MM.1S (cell line): ENCODE measurements around the gene GPR183.
A peak's percentile ranks its signal among the peaks of the same experiment; 100 is the strongest.

ENCODE experiments used
- DNase-seq: peaks from one replicate; pipeline ENCODE4 v3.0.0-alpha.2; 2015
- H2AFZ ChIP-seq: fragments of 300-600 bp; sonication (generic); 2 replicates; pipeline ENCODE4 v1.6.0; 2016; ENCODE audit warnings: antibody characterized with exemption, low read length
- H3F3A ChIP-seq: fragments of 300-600 bp; sonication (generic); 2 replicates; pipeline ENCODE4 v1.6.1; 2016; ENCODE audit warnings: mild to moderate bottlenecking, antibody characterized with exemption, low read length, moderate library complexity, mixed read lengths; ENCODE audit not compliant: insufficient read depth
- H3K27ac ChIP-seq: fragments of 300-600 bp; sonication (generic); 2 replicates; pipeline ENCODE4 v1.5.1; 2016; ENCODE audit warnings: mild to moderate bottlenecking, low read length
- H3K27me3 ChIP-seq: fragments of 300-600 bp; sonication (generic); replicated peaks from 2 replicates; pipeline ENCODE4 v1.6.0; 2016; ENCODE audit warnings: low read length; ENCODE audit not compliant: insufficient read depth
- H3K36me3 ChIP-seq: fragments of 300-600 bp; sonication (generic); replicated peaks from 2 replicates; pipeline ENCODE4 v1.6.1; 2016; ENCODE audit warnings: mild to moderate bottlenecking, low read length, mixed read lengths; ENCODE audit not compliant: insufficient read depth
- H3K4me1 ChIP-seq: fragments of 300-600 bp; sonication (generic); 2 replicates; pipeline ENCODE4 v1.6.1; 2016; ENCODE audit warnings: low read length, mixed read lengths
- H3K4me2 ChIP-seq: fragments of 300-600 bp; sonication (generic); 2 replicates; pipeline ENCODE4 v1.6.0; 2016; ENCODE audit warnings: low read depth, low read length
- H3K4me3 ChIP-seq: fragments of 300-600 bp; sonication (generic); 2 replicates; pipeline ENCODE4 v1.5.1; 2016; ENCODE audit warnings: low read length, mixed read lengths
- H3K79me2 ChIP-seq: fragments of 300-600 bp; sonication (generic); 2 replicates; pipeline ENCODE4 v1.6.1; 2016; ENCODE audit warnings: mixed run types, low read length, mixed read lengths
- H3K9ac ChIP-seq: fragments of 300-600 bp; sonication (generic); 2 replicates; pipeline ENCODE4 v1.6.1; 2016; ENCODE audit warnings: low read length, mixed read lengths
- H3K9me2 ChIP-seq: fragments of 300-600 bp; sonication (generic); replicated peaks from 2 replicates; pipeline ENCODE4 v1.6.1; 2016; ENCODE audit warnings: mild to moderate bottlenecking, low read length, mixed read lengths; ENCODE audit not compliant: insufficient read depth
- H3K9me3 ChIP-seq: fragments of 300-600 bp; sonication (generic); replicated peaks from 2 replicates; pipeline ENCODE4 v1.6.1; 2016; ENCODE audit warnings: mild to moderate bottlenecking, low read length, mixed read lengths; ENCODE audit not compliant: insufficient read depth
- H4K20me1 ChIP-seq: fragments of 300-600 bp; sonication (generic); 2 replicates; pipeline ENCODE4 v1.6.1; 2016; ENCODE audit warnings: mild to moderate bottlenecking, low read length, moderate library complexity, mixed read lengths; ENCODE audit not compliant: insufficient read depth
- EZH2 ChIP-seq: fragments of 300-600 bp; sonication (generic); optimal IDR thresholded peaks from 2 replicates; pipeline ENCODE3; 2017; ENCODE audit warnings: low read depth, mild to moderate bottlenecking, antibody characterized with exemption, low read length, mixed read lengths
- EZH2phosphoT487 ChIP-seq: fragments of 300-600 bp; sonication (generic); IDR thresholded peaks from 2 replicates; pipeline ENCODE4 v1.6.1; 2018; ENCODE audit warnings: antibody characterized with exemption, low read length
- TF ChIP-seq, protein P1 (sequence below): fragments of 300-600 bp; sonication (generic); IDR thresholded peaks from 2 replicates; pipeline ENCODE4 v1.5.1; 2016; ENCODE audit warnings: antibody characterized with exemption, low read length, mixed read lengths

Gene GPR183

DNA sequence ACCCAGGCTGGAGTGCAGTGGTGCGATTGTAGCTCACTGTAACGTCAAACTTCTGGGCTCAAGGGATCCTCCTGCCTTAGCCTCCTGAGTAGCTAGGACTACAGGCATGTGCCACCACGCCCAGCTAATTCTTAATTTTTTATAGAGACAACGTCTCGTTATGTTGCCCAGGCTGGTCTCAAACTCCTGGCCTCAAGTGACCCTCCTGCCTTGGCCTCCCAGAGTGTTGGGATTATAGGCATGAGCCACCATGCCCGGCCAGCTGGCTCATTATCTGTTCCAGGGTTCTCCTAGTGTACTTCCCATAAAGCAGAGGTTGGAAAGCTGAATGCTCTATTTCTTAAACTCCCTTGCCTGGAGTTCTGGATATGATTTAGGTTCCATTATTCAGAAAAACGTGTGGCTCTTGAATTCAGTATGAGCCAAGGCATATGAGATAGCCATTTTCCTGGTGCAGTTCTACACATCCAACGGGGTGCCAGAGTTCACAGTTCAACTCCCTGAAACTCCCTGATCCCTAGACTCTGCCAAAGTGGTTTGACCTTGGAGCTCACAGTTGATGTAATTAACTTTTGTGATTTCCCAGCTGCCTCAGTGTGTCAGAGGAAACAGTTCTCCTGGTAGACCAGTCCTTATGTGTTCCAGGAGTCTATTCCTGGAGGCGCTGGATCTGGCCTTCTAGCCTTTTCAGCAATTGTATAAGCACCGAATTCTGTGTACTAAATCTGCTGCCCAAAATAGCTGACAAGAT is 21.6 kb downstream of the GPR183 start:
- H3K4me3 ChIP-seq, result no peak overlapping the region
- H3K27me3 ChIP-seq, result no peaks in the 10 kb centered on the region
- no peaks in the 10 kb centered on the region for H3K9me2 ChIP-seq
- no peaks in the 10 kb centered on the region for H3K36me3 ChIP-seq
- H3K4me2 ChIP-seq, result no peak overlapping the region
- H3F3A ChIP-seq, result no peaks in the 10 kb centered on the region
- H3K79me2 ChIP-seq, result no peaks in the 10 kb centered on the region
- H3K4me1 ChIP-seq, result peaks cover 10% of the 10 kb centered on the region
- TF ChIP-seq EZH2, result no peak
- TF ChIP-seq, protein P1, sequence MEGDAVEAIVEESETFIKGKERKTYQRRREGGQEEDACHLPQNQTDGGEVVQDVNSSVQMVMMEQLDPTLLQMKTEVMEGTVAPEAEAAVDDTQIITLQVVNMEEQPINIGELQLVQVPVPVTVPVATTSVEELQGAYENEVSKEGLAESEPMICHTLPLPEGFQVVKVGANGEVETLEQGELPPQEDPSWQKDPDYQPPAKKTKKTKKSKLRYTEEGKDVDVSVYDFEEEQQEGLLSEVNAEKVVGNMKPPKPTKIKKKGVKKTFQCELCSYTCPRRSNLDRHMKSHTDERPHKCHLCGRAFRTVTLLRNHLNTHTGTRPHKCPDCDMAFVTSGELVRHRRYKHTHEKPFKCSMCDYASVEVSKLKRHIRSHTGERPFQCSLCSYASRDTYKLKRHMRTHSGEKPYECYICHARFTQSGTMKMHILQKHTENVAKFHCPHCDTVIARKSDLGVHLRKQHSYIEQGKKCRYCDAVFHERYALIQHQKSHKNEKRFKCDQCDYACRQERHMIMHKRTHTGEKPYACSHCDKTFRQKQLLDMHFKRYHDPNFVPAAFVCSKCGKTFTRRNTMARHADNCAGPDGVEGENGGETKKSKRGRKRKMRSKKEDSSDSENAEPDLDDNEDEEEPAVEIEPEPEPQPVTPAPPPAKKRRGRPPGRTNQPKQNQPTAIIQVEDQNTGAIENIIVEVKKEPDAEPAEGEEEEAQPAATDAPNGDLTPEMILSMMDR, result no peak
- no peak for TF ChIP-seq EZH2phosphoT487
- H3K27ac ChIP-seq, result no peak overlapping the region
- DNase-seq, result no peak
- H2AFZ ChIP-seq, result no peak overlapping the region
- no peaks in the 10 kb centered on the region for H3K9me3 ChIP-seq
- no peaks in the 10 kb centered on the region for H4K20me1 ChIP-seq
- H3K9ac ChIP-seq, result no peak overlapping the region

DNA sequence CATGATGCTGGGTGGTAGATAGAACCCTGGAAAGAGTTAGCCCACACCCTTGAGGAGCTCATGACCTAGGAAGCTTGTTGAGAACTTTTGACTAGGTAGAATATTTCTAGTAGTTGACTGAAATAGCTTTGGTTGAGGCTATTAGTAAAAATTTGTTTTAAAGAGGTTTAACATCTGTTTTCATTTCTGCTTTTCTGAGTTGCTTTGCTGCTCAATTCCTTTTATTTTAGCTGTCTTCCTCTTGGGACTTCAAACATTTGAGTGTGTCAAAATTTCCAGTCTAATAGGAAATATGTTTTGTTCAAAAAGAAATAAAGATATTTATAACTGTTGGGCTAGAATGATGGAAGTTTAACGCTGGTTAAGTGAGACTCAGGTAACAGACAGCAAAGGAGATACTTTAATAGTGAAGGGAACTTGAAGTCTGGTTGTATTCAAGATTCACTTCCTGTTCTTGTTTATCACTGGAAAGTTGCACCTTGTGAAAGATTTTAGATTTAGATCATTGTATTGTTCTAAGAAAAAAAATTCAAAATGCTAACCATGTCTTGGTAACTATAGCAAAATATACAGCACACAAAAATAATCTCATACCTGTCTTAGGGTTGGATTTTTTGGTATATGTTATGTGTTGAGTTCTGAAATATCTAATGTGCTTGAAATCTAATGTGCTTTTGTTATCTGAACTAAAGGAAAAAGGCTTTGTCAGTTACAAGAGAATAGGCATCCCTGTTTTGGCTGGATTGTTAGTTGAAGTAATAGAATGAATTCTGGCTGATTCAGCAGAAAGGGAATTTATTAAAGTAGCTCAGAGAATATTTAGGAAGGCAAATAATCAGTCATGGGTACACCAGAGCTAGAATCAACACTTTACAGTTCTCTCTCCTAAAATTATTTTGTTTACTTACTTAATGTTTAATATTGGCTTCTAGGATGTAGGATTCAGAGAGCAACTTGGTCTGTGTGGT is 24.7 kb downstream of the GPR183 start:
- peak overlapping the region; percentile 12; the same call in 1 of the 2 replicates for H3K27ac ChIP-seq
- no peaks in the 10 kb centered on the region for H3K9me2 ChIP-seq
- H4K20me1 ChIP-seq, result no peaks in the 10 kb centered on the region
- no peaks in the 10 kb centered on the region for H3K79me2 ChIP-seq
- H3K4me1 ChIP-seq, result peaks cover 10% of the 10 kb centered on the region
- TF ChIP-seq, protein P1, result no peak
- TF ChIP-seq EZH2phosphoT487 (no peak), EZH2 (no peak)
- no peak overlapping the region for H3K9ac ChIP-seq
- no peaks in the 10 kb centered on the region for H3K9me3 ChIP-seq
- no peaks in the 10 kb centered on the region for H3K27me3 ChIP-seq
- H3K4me3 ChIP-seq, result no peak overlapping the region
- H3K4me2 ChIP-seq, result 0 out of 2 replicates have a peak overlapping the region, but pooled peaks have one; percentile 20
- no peak for DNase-seq
- H3K36me3 ChIP-seq, result no peaks in the 10 kb centered on the region
- H3F3A ChIP-seq, result no peaks in the 10 kb centered on the region
- H2AFZ ChIP-seq, result no peak overlapping the region

DNA sequence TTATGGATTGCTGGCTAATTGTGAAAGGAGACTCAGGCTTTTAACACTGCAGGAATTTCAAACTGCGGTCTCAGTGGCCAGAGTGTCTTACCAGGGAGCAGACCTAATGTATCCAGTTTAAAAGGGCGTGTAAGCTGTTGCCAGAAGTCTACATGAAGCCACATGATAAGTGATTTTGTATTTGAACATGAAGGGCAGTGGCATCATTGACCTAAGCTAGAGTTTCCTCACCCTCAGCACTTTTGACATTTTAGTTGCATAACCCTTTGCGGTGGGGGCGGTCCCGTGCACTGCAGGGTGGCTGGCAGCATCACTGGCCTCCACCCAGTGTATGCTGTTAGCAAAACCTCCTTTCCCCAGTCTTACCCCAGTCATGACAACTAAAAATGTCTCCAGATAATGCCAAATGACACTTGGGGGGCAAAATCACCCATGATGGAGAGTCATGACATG is 25.4 kb downstream of the GPR183 start:
- Histone ChIP-seq H3K4me2 (0 out of 2 replicates have a peak overlapping the region, but pooled peaks have one; percentile 20), H4K20me1 (no peaks in the 10 kb centered on the region), H3K27ac (peak overlapping the region; percentile 12; the same call in 1 of the 2 replicates), H2AFZ (no peak overlapping the region), H3K79me2 (no peaks in the 10 kb centered on the region), H3K9me3 (no peaks in the 10 kb centered on the region), H3F3A (no peaks in the 10 kb centered on the region), H3K9ac (no peak overlapping the region), H3K9me2 (no peaks in the 10 kb centered on the region), H3K27me3 (no peaks in the 10 kb centered on the region), H3K36me3 (no peaks in the 10 kb centered on the region), H3K4me3 (no peak overlapping the region), H3K4me1 (peaks cover 10% of the 10 kb centered on the region)
- no peak for TF ChIP-seq EZH2phosphoT487
- TF ChIP-seq, protein P1, result no peak
- TF ChIP-seq EZH2, result no peak
- DNase-seq, result no peak
